ENCODE data around the gene BCAP31.

The BCAP31 gene

GRCh38 chrX:153724252-153725038 is at the start of gene BCAP31, which contains the start of gene ABCD1:
BCAP31 (minus strand) TSS chrX:153724387; CDS start chrX:153723244, 1,143 bp downstream.
ABCD1 (plus strand) TSS chrX:153724856; CDS start chrX:153725267, 411 bp downstream.
- DNase-seq: peak; percentile 92

DNA sequence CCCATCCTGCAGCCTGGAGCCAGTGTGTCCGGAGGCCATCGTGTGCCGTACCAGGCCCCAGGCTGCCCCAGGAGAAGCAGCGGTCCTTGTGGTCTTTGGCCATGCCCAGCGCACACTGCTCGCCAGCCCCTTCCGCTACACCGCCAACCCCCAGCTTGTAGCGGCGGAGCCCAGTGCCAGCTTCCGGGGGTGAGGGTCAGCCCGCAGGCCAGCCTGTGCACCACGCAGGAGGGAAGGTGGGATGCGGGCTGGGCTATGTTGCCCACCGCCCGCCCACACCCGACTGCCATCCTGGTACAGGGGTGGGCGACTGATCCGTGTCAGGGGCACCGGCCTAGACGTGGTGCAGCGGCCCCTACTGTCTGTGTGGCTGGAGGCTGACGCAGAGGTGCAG is 49.0 kb upstream of the BCAP31 start:
- DNase-seq: no peak

DNA sequence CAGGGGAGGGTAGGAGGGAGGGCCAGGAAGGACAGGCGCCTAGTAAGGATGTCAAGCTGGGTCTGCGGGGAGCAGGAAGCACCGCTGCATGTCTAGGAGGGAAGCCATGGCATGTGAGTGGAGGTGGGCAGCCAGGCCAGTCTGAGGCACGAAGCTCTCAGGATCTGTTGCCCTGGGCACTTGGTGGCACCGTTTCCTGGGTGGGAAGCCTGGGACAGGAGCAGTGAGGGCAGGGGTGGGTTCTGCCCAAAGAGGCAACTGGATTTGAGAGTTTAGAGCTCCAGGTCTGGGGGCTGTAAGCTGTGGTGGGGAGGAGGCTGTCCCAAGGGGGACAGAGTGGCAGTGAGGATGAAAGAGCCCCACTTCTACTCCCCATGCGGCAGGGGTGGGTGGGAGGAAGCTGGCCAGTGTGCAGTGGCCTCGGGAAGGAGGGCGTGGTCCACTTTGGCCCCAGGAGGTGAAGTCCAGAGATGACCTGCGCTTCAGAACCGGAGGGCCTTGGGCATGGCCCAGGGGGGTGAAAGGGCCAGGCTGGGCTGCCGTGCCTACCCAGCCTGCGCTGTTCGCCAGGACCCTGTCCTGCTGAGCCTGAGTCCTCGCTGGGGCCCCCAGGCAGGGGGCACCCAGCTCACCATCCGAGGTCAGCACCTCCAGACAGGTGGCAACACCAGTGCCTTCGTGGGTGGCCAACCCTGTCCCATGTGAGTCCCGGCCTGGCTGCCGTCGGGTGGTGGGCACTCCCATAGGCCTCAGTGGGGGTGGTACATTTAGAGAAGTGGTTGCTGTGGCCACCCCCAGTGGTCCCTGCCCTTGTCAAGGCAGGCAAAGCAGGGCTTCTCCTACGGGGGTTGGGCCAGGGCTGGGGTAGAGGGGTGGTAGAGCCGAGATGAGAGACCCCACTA is 48.4 kb upstream of the BCAP31 start:
- DNase-seq: no peak

- no peak for DNase-seq
These were observed 47.5 kb upstream of the BCAP31 start for GRCh38 chrX:153771415-153772315.

DNA sequence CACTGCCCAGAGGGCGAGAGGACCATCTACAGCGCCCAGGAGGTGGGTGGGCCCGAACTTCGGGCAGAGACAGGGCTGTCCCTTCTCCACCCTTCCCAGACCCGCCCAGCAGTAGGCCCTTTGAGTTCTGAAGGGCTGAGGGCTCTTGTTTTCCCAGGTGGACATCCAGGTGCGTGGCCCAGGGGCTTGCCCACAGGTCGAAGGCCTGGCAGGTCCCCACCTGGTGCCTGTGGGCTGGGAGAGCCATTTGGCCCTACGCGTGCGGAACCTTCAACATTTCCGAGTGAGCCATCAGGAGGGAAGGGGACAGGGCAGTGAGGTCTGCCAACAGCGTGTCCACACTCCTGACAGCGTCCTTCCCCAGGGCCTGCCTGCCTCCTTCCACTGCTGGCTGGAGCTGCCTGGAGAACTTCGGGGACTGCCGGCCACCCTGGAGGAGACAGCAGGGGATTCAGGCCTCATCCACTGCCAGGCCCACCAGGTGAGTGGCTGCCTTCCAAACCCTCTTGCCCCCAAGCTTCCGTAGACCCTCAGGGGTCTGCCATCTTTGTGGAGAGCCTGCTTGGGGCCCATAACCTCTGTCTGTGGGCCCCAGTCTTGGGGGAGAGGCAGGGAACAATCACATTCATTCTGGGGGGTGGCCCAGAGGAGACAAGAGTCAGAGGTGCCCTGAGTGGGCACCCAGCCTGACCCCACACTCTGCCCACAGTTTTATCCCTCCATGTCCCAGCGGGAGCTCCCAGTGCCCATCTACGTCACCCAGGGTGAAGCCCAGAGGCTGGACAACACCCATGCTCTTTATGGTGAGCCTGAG is 46.6 kb upstream of the BCAP31 start:
- no peak for DNase-seq

- no peak for DNase-seq
These were observed 45.8 kb upstream of the BCAP31 start for GRCh38 chrX:153769865-153770600.

DNA sequence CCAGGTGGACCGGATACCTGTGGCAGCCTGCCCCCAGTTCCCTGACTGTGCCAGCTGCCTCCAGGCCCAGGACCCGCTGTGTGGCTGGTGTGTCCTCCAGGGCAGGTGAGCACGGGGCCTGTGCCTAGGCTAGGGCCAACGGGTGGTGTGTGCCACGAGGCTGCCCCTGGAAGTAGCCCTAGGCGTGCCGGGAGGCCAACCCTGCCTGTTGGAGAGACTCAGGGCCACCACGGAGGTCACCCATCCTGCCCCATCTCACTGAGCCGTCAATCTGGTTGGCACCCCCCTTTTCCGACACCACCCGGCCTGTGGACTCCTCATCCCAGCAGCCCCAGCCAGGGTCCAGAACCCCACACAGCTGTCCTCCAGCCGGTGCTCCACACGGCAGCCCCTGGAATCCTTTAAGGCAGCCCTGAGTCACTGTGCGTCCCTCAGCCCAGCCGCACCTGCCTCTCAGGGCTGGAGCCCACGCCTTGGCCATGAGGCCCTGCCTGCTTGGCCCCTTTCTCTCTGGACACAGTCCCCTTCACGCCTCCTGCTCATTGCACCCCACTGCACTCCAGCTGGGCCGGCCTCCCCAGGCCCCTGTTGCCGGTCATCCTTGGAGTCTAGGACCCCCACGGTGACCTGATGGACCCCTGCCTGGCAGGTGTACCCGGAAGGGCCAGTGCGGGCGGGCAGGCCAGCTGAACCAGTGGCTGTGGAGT is 45.1 kb upstream of the BCAP31 start:
- no peak for DNase-seq

- peak; percentile 25 for DNase-seq
These were observed 44.3 kb upstream of the BCAP31 start for GRCh38 chrX:153768311-153769157.

DNA sequence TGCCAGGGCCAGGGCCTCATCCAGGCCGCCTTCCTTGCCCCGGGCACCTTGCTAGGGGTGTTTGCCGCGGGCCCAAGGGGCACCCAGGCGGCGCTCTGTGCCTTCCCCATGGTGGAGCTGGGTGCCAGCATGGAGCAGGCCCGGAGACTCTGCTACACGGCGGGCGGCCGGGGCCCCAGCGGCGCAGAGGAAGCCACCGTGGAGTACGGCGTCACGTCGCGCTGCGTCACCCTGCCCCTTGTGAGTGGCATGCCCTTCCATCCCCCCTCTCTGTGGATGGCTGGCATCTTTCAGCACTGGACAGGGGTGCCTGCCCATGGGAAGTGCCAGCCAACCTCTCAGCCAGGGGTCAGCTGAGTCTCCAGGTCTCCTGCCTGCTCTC is 43.5 kb upstream of the BCAP31 start:
- no peak for DNase-seq

GRCh38 chrX:153766871-153767673 is 42.9 kb upstream of the BCAP31 start:
- DNase-seq: no peak

DNA sequence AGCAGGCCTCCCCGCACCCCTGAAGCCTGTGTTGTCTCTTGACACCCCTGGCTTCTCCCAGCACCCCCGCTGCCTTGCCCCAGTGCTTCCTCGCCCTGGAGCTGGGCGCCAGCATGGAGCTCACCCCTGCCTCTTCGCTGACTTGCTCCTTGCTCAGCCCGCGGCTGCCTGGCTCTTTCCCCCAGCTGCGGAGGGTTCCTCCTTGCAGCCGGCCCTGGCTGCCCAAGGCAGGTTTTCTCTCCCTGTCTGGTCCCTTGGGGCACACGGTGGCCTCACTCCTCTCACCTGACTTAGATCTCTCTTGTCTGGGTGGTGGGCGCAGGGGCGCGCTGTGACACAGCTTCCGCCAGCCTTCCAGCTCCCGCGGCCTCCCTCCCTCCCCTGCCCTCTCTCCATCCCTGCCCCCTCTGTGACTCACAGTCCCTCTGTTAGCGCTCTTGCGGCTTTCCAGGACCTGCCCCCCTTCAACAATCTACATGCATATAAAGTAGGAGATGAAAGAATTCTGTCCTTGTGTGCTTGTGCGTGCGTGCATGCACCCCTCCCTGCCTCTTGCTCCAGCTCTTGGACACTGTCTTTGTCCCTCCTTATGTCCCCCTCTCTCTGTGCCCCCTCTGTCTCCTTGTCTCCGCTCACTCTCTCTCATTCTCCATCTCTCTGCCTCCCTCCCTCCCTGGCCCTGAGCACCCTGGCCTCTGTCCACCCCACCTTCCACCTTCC is 42.1 kb upstream of the BCAP31 start:
- peak; percentile 24 for DNase-seq

DNA sequence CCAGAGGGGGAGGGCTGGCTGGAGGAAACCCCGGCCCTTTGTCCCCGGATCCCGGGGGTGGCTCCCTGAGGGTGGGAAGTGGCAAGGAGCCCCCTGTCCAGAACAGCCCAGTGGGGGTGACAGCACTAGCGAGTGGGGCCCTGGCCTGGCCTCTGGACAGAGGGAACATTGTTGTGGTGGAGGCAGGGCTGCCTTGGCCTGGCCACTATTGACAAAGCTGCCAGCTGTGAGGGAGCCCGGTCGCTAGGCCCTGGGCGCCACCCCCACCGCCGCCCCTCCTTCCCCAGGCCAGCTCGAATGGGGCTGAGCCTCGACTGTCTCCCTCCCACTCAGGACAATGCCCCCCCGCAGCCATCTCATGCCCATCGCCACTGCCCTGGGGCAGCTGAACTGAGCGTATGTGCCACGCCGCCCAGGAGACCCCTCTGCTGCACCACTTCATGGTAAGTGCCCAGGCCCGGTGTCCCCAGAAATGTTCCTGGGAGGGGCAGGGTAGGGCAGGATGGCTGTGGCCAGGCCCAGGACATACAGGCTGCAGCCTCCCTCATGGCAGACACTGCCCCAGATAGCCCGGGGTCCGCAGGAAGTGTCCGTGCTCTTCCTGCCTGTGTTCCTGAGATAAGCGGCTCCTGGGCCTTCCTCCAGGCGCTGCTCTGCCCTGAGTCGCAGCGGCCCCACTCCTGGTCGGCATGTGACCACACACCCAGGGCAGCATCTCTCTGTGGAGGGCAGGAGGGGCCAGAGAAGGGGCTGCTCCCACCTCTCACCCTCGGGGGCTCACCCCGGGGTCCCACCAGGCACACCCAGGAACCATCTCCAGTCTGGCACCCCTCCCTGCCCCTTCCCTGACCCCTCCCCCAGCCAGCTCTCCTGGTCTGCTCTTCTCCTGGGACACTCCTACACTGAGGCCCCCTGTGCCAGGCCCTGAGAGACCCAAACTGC is 41.2 kb upstream of the BCAP31 start:
- DNase-seq: no peak

DNA sequence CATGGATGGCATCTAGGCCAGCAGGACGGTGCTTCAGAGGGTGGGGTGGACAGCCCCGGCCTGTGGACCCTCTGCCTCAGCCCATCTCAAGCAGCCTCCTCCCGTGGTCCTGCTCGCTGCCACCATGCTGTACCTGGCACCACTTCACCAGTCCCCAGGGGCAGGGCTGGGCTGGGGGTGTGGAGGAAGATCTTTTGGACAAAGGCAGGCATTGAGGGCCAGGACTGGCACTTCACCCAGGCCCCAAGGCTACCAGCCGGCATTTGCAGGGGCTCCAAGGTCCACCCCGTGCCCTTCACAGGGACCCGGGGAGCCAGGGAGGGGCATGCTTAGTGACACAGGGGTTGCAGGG is 40.6 kb upstream of the BCAP31 start:
- DNase-seq: no peak

- DNase-seq: peak; percentile 84
These were observed 40.0 kb upstream of the BCAP31 start, which contains the start of gene PLXNB3 for GRCh38 chrX:153763989-153764755. PLXNB3 (plus strand) TSS chrX:153764249; CDS start chrX:153765536, 1,287 bp downstream.

GRCh38 chrX:153763298-153763932 is 39.2 kb upstream of the BCAP31 start:
- no peak for DNase-seq

All from RPMI8226 (cell line).